Left renal pelvis (tissue), 4 donors: ENCODE data around the gene UBXN11. TPM values are rescaled to one million over a fixed set of nuclear protein-coding genes. Genes with fewer than 3 reads are reported as not detected.
A peak's percentile ranks its signal among the peaks of the same experiment; 100 is the strongest.

Source experiments
- DNase-seq, 4 donors: peaks; one replicate each; pipeline ENCODE4 v3.0.0-alpha.2; 2013; ENCODE audit warnings: low read depth in 4 of 4, low spot score in 3 of 4
- polyA plus RNA-seq, 4 donors: library from polyadenylated mRNA; unstranded; fragments of 120-200 nt; gene quantifications; one replicate each; pipeline ENCODE4 v1.2.1, GENCODE V29; 2013; ENCODE audit not compliant: insufficient read length in 4 of 4

Gene UBXN11
- polyA plus RNA-seq, 4 donors = 18.8 to 56.9 (median 33.7) TPM

DNA sequence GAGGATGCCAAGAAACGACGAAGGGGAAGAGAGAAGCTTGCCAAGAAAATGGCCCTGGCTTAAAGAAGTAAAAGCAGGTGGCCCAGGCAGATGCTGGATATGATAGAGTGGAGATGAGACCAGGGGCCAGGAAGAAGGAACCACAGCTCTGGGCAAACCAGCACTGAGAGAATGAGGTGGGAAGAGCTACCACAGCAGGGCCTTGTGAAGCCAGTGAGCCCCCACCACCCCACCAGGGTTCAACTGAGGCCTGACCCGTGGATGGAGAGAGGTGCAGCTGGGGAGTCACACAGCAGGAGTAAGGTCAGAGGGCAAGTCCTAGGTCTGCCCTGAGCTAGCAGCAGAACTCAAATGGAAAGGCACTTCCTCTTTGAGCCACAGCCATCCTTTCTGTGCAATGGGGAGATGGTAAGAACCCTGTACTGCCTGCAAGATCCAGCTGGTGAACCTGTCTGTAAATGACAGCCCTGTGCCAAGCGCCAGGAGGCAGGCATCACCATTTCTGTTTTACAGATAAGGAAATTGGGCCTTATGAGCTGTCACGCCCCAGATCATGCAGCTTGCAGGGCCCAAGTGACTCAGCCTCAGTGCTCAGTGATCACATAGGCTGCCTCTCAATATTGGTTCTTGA, 18.0 kb downstream of the UBXN11 start:
- no peak for DNase-seq

DNA sequence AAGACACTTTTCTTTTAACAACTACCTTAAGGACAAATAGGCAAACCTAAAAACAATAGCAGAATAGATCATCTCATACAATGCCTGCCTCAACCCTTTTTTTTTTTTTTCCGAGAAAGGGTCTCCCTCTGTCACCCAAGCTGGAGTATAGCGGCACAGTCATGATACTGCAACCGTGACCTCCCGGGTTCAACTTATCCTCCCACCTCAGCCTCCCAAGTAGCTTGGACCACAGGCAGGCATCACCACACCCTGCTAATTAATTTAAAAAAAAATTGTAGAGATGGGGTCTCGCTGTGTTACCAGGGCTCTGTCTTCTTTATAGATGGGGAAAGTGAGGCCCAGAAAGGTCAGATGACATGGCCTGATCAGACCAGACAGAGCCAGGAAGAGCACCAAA, 18.6 kb downstream of the UBXN11 start:
- no peak for DNase-seq

DNA sequence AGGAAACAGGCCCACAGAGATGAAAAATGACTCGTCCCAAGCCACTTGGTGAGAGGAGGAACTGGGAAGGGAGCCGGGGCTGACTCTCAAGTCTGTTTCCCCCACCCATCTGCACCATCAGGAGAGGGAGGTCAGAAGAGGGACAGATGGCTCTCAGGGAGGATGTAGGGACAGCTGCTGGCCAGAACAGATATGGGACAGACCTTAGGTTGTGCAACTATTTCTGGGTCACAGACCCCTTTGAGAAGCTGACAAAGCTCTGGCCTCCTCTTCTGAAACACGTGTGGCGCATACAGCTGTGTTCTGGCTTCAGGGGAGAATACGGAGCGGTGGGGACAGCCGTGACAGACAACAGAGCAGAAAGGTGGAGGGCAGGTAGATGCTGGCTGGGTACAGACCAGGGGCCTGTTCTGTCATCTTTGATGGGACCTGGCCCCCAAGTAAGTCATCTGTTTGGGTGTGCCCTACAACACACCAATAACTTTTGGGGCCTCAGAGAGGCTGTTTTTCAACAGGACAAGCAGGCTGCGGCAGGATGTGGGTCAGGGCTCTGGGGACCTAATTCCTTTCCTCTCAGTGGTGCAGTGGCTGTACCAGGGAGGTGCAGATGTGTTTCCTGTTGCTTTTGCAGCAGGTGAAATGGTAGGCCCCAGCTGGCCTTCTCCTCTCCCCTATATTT, 19.3 kb downstream of the UBXN11 start:
- DNase-seq = no peak

DNA sequence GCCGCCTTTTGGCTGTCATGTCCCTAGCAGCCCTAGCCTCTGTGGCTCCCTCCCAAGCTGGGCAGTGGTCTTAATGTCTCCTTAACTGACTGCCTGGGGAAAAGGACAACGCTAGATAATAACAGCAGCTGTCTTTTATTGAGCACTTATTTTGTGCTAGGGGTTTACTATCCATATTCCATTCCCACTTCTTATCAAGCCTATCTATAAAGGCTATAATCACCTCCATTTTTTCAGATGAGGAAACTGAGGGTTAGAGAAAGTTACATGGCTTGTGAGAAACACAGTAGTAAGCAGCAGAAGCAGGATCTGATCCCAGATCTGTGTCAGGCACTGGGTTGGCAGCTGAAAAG, 20.4 kb downstream of the UBXN11 start:
- no peak for DNase-seq

DNA sequence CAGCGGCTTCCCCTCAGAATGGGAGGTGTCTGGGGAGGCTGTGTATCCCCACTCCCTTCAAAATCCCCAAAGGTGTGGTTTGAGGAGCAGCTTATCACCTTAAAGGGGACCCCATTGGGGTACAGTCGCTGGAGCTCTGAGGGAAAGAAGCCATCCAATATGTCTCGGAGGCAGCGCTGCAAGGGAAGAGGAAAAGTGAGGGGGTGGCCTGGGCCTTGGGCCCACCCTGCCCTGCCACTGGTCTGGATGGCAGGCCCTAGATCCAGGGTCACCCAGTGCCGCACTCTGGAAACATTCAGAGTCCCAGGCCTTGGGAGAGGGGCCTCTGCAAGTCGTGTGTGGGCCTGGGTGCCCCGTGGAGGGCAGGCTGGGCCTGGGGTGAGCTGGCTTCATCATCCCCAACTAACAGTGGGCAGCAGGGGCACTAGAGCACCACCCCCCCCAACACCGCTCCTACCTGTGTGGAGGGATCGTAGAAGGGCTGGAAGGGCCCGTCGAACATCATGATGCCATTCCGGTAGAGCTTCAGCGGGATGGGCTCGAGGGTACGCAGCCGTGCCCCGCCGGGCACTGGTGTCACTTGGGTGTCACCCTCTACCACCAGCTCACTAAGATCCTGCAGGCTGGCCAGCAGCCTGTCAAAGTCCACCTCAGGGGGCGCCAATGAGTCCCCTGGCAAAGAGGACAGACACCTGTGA, 20.9 kb downstream of the UBXN11 start:
- no peak for DNase-seq

DNA sequence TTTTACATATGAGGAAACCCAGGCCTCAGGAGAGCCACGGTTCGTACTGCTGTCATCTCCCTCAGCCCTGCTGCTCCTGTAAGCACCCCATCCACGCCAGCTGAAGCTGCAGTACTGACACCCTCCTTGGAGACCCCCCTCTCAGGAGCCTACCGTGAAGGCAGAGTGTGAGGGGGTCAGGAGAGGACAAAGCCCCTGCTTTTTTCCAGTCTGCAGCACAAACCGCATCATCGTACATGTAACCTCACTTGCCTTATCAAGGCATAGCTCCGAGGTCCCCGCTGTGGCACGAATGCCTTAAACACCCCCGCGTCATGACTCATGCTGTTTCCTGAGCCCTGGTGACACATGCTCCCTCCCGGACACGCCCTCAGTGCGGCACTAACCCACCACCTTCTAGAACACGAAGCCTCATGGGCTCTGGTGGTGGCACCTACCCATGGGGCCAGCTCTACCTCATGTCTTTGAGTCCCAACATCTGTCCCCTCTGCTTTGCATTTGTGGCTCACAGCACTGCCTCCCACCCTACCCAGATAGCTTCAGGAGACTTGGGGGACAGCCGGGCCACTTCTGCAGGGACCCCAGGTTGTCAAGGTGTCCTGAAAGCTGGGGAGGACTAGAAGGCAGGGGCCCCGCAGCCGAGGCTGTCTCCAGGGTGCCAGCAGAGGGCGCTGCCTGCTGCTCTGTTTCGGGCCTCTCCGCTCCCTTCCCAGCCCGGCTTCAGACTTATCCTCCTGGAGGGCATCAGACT, 21.7 kb downstream of the UBXN11 start:
- DNase-seq = no peak

DNA sequence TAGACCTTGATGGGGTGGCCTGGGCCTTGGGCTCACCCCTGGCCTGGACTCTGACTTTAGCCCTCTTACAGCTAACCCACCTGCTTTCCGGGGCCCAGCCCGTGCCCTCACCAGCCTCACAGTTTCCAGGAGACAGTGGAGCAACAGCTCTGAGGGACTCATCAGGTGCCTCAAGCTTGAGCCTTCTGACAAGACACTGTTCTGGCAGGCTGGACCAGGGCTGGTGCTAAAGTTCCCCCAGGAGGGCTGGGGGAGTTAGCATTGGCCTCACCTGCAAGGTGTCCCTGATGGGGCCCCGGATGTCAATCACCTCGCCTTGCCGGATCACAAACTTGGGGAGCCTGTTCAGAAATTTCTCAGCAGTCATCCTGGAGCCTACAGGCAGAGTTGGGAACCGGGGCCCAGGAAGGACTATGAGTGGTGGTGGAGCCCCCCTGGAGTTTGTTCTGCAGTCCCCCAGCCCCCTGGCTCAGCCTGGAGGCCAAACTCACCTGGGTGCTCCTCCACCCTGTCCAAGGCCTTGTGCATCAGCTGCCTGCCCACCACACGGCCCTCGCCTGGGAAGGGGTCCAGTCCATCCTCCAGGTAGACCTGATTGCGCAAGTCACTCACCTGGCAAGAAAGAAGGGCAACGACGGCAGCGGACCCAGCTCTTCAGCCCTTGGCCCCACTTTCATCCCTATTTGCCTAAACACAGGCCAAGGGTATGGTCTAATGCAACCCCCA, 22.4 kb downstream of the UBXN11 start:
- DNase-seq = no peak

DNA sequence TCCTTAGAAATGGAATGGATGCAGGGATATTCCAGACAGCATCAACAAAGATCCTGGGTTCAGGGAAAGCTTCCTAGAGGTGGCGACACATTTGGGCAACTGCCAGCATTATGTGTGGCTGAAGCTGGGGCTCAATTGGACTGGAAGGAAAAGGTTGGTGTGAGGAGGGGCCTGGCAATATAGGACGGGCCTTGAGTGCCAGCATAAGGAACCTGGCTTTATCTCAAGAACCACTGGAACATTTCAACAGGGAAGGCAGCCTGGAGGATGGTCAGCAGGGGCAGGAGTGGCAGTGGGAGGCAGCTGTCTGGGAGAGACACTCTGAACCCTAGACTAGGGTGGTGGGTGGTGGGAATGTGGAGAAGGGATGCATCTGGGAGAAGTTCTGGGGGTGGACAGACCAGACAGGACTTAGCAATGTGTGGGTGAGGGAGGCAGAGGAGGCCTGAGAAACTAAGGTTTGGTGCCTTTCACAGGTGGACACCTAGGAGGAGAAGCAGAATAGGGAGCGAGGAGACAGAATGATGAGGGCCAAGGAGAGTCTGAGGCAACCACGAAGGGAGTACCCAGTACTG, 23.1 kb downstream of the UBXN11 start:
- DNase-seq = no peak

DNA sequence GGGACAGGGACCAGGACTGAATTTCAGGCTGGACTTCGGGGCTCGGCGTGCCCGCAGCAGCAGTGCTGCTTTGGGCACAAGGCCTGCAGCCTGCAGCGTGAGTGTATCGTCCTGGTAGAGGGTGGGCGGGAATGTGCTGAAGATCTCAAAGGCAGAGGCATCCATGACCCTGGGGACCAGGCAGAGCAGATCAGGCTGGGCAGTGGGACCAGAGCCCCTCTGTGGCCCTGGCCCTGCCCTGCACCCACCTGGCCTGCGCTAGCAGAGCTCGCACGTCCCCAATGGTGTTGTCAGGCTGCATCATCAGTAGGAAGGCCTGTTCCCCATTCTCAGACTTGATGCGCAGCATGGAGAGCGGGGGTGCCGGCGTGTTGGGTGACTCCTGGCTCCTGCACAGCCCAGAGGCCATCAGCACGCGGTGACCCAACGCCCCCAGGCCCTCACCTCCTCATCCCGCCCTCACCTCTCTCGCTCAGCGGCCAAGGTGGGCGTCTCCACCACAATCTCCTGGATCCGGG, 24.0 kb downstream of the UBXN11 start:
- DNase-seq = no peak

DNA sequence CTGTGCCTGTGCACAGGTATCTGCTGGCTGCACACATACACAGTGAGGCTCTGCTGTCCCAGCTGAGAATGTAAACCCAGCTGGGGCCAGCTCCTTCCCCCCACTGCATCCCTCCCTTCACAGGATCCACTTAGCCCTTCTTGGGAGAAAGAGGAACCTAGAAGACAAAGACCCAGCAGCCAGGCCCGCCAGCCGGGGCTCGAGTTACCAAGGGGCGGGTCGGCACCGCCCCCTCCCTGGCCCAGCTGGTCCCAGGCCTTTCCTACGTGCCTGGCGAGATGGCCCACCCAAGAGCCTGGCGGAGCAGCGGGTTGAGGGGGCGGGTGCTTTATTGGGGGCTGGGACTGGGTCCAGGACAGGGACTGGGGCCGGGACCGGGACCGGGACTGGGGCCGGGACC, 24.5 kb downstream of the UBXN11 start:
- DNase-seq = peak in 1 of 4 donors; percentile 46

DNA sequence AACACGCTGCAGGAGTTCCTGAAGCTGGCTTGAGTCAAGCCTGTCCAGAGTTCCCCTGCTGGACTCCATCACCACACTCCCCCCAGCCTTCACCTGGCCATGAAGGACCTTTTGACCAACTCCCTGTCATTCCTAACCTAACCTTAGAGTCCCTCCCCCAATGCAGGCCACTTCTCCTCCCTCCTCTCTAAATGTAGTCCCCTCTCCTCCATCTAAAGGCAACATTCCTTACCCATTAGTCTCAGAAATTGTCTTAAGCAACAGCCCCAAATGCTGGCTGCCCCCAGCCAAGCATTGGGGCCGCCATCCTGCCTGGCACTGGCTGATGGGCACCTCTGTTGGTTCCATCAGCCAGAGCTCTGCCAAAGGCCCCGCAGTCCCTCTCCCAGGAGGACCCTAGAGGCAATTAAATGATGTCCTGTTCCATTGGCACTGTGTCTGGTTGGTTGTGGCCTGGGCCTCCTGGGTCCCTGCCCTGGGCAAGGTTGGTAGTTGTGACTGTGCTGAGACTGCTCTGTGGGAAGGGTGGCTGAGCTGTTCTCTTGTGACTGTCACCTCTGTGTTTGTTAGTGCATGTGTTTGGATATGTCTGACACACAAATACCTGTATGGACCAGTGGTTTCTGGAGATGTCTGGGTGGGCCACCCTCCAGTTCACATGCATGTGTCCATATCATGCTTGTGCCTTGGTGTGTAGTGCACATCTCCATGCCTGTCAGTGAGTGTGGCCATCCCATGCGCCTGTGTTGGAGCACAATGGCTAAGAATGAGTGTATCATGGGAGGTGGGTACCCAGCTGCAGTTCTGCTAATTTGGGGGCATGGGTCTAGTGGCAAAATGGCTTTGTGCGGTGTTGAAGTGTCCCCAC, 25.1 kb downstream of the UBXN11 start:
- DNase-seq = no peak

DNA sequence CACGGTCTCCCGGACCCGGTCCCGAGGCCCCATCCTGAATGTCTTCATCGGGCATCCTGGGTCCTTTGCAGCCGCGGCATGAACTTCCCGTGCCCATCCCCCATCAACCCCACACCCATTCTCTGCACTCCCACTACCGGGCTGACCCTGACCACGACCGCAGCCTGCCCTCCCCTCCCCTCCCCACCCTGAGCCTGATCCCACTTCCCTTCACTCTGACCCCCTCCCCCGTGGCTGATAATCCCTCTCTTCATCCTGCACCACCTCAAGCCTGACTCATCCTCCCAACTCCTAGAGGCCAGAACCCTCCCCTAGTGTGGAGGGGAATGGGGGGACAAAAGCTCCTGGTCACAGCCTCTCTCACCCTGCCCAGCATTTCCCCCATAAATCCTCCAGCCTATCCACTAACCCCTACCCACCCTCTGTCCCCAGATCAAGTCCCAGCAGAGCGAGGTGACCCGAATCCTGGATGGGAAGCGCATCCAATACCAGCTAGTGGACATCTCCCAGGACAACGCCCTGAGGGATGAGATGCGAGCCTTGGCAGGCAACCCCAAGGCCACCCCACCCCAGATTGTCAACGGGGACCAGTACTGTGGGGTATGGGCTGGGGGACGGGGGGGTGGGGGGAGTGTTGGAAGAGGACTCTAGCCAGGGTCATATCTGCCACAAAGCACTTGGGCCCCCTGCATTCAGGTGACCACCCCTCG, 25.9 kb downstream of the UBXN11 start:
- no peak for DNase-seq

DNA sequence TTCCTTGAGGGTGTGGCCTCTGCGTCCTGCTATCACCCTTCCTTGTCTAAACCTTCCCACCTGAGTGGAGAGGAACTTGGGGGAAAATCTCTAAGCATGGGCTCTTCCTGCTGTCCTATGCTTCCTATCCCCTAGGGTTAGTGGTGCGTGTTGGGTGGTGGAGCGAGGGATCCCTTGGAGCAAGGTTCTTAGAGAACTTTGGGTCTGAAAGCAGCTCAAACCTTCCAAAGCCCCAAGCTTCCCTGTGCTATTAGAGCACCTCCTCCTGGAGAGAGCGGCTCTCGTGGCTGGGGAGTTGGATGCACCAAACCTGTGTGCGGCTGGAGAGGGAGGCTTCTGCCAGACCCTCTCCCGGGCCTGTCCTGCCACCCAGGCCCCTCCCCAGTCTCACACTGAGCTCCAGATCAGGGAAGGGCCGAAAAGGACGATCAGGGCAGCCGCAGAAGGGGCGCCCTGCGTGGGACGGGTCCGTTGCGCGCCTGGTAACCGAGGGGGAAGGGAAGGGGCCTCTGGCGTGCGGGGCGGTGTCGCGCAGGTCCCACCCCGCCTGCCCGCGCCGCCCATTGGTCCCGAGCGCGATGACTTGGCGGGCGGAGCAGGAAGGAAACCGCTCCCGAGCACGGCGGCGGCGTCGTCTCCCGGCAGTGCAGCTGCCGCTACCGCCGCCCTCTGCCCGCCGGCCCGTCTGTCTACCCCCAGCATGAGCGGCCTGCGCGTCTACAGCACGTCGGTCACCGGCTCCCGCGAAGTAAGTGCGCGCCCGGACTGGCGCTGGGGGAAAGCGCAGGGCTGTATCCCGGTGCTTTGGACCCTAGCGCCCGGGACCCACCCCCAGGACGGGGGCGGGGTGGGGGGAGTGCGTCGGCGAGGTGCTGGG, 26.7 kb downstream of the UBXN11 start, which contains the start of gene SH3BGRL3:
SH3BGRL3 (plus strand) TSS at position 631 of the 877 bp plus-strand sequence; CDS start at position 701, 70 bp downstream.
- peak; percentile 49 to 64 (median 56) for DNase-seq

DNA sequence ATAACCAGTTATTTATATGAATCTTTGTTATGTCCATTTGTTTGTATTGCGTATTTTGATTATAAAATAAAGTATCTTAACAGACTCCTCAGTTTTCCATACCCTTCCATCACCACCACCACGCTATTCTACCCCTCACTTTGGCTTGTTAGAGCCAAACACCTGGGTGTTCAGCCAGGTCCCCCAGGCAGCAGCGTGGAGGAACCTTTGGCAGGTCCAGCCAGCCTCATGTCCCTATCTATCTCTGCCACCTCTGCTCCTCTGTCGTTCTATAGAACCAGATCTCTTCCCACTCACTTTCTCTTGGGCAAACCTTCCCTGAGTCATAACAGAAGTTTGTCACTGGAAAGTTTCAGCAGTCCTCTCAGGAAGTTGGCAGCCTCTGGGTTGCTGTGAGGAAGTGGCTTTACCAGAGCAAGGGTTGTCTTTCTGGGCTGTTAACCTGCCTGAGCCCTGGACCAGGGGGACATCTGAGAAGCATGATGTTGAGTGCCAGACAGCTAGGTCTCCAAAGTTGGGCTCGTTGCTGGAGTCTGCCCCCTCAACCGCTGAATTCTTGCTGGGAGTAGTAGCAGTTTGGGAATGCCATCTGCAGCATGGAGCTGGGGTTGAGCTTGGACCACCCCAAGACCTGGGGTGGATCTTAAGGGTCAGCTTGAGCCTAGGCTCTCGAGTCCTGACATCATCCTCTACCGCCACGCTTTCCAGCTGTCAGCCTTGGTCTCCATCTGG, 27.5 kb downstream of the UBXN11 start:
- no peak for DNase-seq

DNA sequence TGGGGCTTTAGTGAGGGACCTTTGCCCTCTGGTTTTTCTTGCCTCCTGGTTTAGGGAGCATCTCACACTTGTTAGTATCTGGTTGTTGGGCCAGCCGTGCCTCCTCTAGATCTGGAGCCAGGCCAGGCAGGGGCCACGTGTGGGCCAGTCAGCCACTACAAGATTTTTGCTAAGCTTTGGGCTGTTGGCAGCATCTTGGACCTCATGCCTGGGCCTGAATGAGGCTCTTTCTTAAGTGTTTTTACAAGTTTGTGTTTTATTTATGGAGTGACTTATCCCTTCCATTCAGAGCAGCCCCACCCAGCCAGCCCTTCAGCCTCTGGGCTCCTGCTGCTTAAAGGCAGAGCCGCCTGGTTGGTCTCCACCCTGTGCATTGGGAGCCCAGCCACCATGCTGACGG, 28.1 kb downstream of the UBXN11 start:
- DNase-seq = no peak

DNA sequence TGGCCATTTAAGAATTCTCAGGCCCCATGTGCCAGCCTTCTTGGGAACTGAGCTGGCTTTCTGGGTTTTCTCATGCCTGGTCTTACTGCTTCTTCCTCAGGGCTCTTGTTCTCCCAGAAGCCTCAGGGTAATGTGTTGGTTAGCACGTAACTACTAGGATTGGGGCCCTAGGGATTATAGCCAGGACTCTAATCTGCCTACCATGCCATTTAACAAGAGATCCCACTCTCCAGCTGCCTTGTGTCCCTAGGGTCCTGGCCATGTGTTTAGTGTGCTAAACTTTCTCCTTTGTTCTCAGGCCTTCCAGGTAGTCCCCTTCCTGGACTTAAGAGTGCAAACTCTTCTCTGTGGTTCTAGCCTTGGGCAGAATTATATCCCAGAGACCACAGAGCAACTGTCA, 28.7 kb downstream of the UBXN11 start:
- no peak for DNase-seq

DNA sequence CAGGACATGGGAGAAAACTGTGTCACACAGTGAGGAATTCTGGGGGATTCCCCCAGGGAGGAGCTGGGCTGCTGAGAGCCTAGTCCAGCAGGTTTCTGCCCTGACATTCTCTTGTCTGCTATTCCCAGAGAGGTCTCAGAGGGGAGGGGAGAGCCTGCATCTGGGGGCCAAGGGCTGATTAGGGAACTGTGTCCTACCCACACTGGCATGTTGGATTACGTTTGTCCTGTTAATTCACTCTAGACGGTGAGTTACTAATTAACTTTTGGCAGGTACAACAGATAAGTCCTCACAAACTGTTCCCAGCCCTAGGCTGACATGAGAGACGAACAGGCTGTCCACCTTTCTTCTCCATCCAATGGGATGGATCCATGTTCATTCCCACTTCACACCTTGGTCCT, 29.2 kb downstream of the UBXN11 start:
- DNase-seq = no peak
